Skeletal muscle satellite cell (primary cell): ENCODE data around the gene ZNF318.
"Not testable (repeated sequence)": the region's sequence is repeated elsewhere in the genome, so short reads cannot be mapped to it uniquely, and the experiment has no call there.

Source experiments
- H3K27me3 ChIP-seq: 2 replicates; pipeline ENCODE4 v1.7.0; 2013; ENCODE audit warnings: low read length; ENCODE audit not compliant: control insufficient read depth, insufficient read depth
- H3K36me3 ChIP-seq: 2 replicates; pipeline ENCODE4 v1.7.0; 2013; ENCODE audit warnings: mild to moderate bottlenecking, control low read depth, low read length; ENCODE audit not compliant: insufficient read depth
- H3K4me1 ChIP-seq: 2 replicates; pipeline ENCODE4 v1.7.0; 2013; ENCODE audit warnings: low read length; ENCODE audit not compliant: control insufficient read depth, insufficient read depth
- H3K4me2 ChIP-seq: 2 replicates; pipeline ENCODE4 v1.7.0; 2013; ENCODE audit warnings: mild to moderate bottlenecking, low read length
- H3K4me3 ChIP-seq: 2 replicates; pipeline ENCODE4 v1.7.0; 2013; ENCODE audit warnings: low read length
- H3K9ac ChIP-seq: 2 replicates; pipeline ENCODE4 v1.7.0; 2013; ENCODE audit warnings: mild to moderate bottlenecking, low read depth, low read length, moderate library complexity
- H3K9me3 ChIP-seq: replicated peaks from 2 replicates; pipeline ENCODE4 v1.7.0; 2013; ENCODE audit warnings: mild to moderate bottlenecking, control low read depth, low read length

The ZNF318 gene

DNA sequence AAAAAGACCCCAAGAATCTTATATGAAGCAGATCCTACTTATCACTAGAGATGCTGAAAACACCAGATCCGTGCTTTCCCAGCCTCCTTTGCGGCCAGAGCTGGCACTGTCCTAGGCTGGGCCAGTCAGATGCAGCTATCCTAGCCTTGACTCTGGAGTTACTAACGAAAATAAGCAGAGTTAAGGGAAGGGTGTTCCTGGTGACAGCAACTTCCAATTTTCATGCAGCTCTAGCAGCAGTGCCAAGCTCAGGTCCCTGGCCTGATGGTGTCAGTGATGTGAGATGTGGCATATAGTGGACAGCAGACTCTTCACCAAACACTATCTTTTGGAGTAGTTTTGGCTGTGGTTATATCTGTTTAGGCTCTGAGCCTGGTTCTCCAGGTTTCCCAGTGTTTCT lies 32.3 kb upstream of the ZNF318 start:
- Histone ChIP-seq H3K36me3 (no peaks in the 10 kb centered on the region), H3K9me3 (no peaks in the 10 kb centered on the region), H3K4me2 (no peak overlapping the region), H3K4me3 (no peak overlapping the region), H3K9ac (no peak overlapping the region), H3K27me3 (peaks cover 43% of the 10 kb centered on the region), H3K4me1 (no peaks in the 10 kb centered on the region)

DNA sequence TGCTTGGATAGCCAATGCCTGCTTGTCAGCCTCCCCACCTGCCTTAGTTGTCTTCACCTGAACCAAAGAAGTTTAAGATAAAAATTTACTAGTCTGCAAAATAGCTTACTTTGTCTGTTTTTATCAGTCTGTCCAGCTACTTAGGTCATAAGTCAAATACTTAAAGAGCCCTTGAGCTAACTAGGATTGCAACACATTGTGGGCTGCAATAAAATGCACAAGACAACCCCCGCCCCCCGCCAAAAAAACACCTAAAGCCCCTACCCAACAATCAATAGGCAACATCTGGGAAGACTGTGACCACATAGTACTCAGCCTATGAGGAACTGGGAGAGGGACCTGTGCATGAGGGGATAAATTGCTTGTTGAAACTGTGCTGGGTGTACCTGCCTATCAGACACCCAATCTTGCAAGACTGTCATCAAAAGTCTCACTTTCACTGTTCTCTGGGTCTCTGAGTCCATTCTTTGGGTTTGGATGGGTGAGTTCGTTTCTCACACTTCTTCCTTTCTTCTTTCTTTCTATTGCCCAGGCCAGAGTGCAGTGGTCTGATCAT lies 30.6 kb upstream of the ZNF318 start:
- Histone ChIP-seq H3K27me3 (peaks cover 33% of the 10 kb centered on the region), H3K4me2 (no peak overlapping the region), H3K4me1 (no peaks in the 10 kb centered on the region), H3K36me3 (no peaks in the 10 kb centered on the region), H3K9ac (no peak overlapping the region), H3K9me3 (no peaks in the 10 kb centered on the region), H3K4me3 (no peak overlapping the region)

DNA sequence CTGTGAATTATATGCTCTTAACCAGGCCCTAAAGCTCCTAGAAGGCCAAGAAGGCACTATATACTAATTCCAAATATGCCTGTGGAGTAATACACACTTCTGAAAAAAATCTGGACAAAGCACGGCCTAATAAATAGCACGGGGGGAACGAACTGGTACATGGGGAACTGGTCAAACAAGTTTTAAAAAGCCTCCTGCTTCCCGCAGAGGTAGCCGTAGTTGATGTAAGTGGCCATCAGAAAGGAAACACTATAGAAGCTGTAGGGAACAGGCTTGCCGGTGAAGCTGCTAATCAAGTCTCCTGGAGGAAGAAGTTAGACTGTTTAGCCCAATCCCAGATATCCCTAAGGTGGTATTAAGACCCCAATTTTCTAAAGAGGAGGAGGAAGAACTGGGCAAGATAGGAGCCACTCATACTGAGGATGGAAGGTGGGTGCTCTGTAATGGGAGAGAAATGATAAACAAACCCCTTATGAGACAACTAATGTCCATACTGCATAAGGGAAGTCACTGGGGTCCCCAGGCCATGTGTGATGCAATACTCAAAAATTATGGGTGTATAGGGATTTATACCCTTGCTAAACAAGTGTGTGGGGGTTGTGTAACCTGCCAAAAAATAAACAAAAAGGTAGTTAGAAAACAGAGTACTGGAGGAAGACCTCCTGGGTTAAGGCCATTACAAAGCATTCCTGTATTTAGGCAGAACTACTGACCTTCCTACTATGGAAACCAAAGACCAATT lies 27.1 kb upstream of the ZNF318 start:
- Histone ChIP-seq H3K9me3 (no peaks in the 10 kb centered on the region), H3K4me3 (no peak overlapping the region), H3K4me2 (no peak overlapping the region), H3K4me1 (no peaks in the 10 kb centered on the region), H3K9ac (no peak overlapping the region), H3K27me3 (peaks cover 24% of the 10 kb centered on the region), H3K36me3 (no peaks in the 10 kb centered on the region)

DNA sequence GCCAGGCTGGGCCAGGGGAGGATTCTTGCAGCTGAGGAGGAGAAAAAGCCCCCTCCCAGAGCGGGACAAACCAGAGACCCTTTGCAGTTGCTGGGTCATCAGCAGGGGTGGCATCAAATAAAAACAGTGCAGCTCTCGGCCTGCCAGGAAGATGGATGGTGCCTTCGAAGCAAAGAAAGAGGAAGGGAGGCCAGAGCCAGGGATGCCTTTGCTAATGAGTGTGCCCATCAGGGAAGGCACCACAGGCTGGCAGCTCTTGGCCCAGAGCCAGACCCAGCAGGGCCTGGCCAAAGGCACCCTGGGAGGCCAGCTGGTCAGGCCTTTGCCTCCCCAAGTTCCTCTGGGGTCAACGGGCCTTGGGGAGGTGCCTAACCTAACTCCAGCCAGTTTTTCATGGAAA lies 26.3 kb upstream of the ZNF318 start:
- no peak overlapping the region for H3K4me3 ChIP-seq
- H3K4me2 ChIP-seq, result no peak overlapping the region

DNA sequence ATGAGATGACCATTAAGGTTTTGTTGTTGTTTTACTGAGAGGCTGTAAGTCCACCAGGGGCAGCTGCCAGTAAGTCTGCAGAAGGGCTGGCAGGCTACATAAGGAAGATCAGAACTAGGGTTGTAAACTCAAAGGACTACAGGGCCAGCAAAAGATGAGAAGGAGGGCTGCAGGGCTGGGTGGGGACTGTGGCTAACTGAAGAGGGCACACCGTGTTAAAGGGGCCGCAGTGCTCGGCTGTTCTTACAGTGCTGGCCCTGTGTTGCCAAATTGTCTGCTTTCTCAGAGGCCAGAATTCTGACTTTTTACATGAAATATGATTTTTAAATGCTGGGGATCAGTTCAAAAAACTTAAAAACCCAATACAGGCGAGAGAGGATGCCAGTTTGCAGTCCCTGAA lies 25.5 kb upstream of the ZNF318 start:
- no peaks in the 10 kb centered on the region for H3K9me3 ChIP-seq
- H3K4me3 ChIP-seq, result no peak overlapping the region
- no peaks in the 10 kb centered on the region for H3K36me3 ChIP-seq
- H3K4me1 ChIP-seq, result no peaks in the 10 kb centered on the region
- H3K4me2 ChIP-seq, result no peak overlapping the region
- H3K9ac ChIP-seq, result no peak overlapping the region
- H3K27me3 ChIP-seq, result peaks cover 19% of the 10 kb centered on the region

More for the DNA sequence above, 26.3 kb upstream of the ZNF318 start:
- no peak overlapping the region for H3K9ac ChIP-seq
- H3K4me1 ChIP-seq, result no peaks in the 10 kb centered on the region
- peaks cover 25% of the 10 kb centered on the region for H3K27me3 ChIP-seq
- H3K36me3 ChIP-seq, result no peaks in the 10 kb centered on the region
- H3K9me3 ChIP-seq, result no peaks in the 10 kb centered on the region

DNA sequence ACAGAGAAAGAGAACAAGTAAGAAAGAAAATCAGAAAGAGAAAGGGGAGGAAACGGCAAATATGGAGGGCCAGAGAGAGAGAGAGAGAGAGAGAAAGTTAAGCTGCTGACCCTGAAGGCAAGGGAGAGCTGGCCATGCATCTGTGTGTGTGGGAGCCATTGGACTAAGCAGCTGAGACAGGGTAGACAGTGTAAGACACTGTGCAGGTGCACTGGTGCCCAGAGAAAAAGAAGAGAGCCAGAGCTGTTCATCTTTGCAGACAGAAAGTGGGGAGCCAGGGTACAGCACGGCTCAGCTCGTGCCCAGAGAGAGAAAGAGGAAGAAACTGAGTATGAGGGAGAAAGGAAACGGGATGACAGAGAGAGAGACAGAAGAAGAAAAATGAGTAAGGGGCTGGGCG lies 24.2 kb upstream of the ZNF318 start:
- H3K9ac ChIP-seq, result no peak overlapping the region
- H3K4me1 ChIP-seq, result no peaks in the 10 kb centered on the region
- no peak overlapping the region for H3K4me3 ChIP-seq
- H3K27me3 ChIP-seq, result peaks cover 16% of the 10 kb centered on the region
- no peaks in the 10 kb centered on the region for H3K36me3 ChIP-seq
- H3K4me2 ChIP-seq, result no peak overlapping the region
- no peaks in the 10 kb centered on the region for H3K9me3 ChIP-seq

DNA sequence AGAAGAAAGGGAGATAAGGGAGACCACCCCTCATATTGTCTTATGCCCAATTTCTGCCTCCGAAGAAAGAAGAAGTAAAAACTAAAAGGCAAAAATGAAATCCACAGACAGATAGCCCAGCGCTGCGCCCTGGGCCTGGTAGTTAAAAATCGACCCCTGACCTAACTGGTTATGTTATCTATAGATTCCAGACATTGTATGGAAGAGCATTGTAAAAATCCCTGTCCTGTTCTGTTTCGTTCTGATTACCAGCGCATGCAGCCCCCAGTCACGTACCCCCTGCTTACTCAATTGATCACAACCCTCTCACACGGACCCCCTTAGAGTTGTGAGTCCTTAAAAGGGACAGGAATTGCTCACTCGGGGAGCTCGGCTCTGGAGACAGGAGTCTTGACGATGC lies 23.7 kb upstream of the ZNF318 start:
- not testable (repeated sequence) for H3K4me2 ChIP-seq, H3K4me3 ChIP-seq, H3K4me1 ChIP-seq, H3K9ac ChIP-seq, H3K9me3 ChIP-seq, H3K36me3 ChIP-seq
- H3K27me3 ChIP-seq, result peaks cover 16% of the 10 kb centered on the region

DNA sequence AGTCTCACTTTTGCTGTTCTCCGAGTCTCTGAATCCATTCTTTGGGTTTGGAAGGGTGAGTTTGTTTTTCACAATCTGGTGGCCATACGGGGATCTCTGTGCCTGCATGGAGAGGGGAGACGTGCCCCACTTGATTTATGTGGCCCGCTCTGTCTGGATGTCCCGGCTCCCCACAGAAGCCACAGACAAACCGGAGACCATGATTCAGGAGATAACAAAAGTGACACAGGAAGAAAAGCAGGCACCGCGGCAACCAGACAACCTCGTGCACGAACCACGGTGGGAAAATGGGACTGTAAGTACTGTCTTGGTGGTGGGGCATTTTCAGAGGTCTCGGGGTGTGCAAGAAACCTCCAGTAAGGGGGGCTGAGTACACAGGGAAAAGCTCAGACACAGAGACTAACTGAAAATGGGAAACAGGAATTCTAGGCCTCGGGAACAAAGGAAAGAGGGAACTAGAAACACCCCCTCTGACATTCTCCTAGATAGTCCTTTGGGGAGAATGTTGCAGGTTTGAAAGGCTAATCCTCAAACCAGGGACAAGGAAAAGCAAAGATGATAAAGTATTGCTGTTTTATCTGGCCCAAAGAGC lies 22.1 kb upstream of the ZNF318 start:
- Histone ChIP-seq H3K4me1 (no peaks in the 10 kb centered on the region), H3K4me3 (no peak overlapping the region), H3K27me3 (peaks cover 16% of the 10 kb centered on the region), H3K4me2 (no peak overlapping the region), H3K9me3 (no peaks in the 10 kb centered on the region), H3K36me3 (no peaks in the 10 kb centered on the region), H3K9ac (no peak overlapping the region)

DNA sequence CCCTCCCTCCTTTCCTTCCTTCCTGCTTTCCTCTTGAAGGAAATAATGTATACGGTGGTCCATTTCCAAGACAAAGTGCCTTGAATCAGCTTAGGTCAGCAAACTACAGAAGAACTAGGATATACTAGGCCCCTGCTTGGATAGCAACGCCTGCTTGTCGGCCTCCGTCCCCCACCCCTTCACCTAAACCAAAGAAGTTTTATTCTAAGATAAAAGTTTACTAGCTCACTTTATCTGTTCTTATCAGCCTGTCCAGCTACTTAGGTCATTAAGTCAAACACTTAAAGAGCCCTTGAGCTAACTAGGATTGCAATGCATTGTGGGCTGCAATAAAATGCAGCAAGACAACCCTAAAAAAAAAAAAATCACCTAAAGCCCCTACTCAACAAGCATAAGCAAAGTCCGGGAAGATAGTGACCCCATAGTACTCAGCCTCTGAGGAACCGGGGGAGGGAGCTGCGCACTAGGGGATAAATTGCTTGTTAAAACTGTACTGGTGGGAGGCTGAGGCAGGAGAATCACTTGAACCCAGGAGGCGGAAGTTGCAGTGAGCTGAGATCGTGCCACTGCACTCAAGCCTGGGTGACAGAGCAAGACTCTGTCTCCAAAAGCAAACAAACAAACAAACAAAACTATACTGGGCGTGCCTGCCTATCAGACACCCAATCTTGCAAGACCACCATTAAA lies 21.4 kb upstream of the ZNF318 start:
- not testable (repeated sequence) for H3K4me3 ChIP-seq, H3K9ac ChIP-seq, H3K36me3 ChIP-seq, H3K4me2 ChIP-seq, H3K4me1 ChIP-seq, H3K9me3 ChIP-seq
- peaks cover 16% of the 10 kb centered on the region for H3K27me3 ChIP-seq

DNA sequence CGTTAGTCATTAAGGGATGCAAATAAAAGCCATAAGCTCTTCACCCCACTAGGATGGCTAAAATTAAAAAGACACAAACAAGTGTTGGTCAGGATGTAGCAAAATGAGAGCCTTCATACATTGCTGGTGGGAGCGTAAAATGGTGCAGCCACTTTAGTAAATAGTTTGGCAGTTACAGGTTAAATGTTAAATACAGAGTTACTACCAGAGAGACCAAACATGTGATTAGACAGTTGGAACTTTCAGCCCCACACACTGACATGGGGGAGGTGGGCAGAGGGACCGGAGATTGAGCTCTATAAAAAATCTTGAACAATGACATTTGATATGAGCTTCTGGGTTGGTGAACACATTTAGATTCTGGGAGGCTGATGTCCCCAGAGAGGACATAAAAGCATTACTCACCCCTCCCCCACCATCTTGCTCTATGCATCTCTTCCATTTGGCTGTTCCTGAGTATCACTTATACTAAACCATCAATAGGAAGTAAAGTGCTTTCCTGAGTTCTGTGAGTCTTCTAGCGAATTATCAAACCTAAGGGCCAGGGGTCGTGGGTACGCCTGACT lies 20.4 kb upstream of the ZNF318 start:
- Histone ChIP-seq H3K27me3 (peaks cover 16% of the 10 kb centered on the region), H3K4me2 (no peak overlapping the region), H3K9ac (no peak overlapping the region), H3K36me3 (no peaks in the 10 kb centered on the region), H3K4me3 (no peak overlapping the region), H3K4me1 (no peaks in the 10 kb centered on the region), H3K9me3 (no peaks in the 10 kb centered on the region)

DNA sequence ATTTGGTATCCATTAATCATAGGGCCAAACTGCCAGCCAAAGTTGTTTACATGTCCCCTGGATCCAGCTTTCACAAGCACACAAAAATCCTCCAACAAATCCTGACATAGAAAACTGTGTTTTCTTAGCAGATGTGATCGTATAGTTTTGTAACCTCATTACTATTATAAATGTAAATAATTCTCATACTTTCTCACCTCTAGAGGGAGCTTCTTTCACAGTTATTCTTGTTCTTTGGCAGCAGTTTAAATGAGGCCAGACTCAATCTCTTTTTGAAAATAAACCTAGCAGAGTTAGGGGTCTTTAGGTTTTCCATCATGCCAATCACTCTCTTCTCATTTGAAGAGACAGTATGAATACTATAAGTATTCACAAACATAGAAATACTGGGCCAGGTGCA lies 17.0 kb upstream of the ZNF318 start:
- H3K4me2 ChIP-seq, result no peak overlapping the region
- peaks cover 15% of the 10 kb centered on the region for H3K4me1 ChIP-seq
- no peaks in the 10 kb centered on the region for H3K36me3 ChIP-seq
- no peaks in the 10 kb centered on the region for H3K9me3 ChIP-seq
- H3K27me3 ChIP-seq, result peaks cover 4% of the 10 kb centered on the region
- H3K9ac ChIP-seq, result no peak overlapping the region
- no peak overlapping the region for H3K4me3 ChIP-seq
